AG10803 (cell line): Measurements from ENCODE around the gene METTL9.
"Not testable (repeated sequence)": the region's sequence is repeated elsewhere in the genome, so short reads cannot be mapped to it uniquely, and the experiment has no call there.

Experiments used
- DNase-seq: peaks from one replicate; pipeline ENCODE4 v3.0.0; 2010; ENCODE audit warnings: low read depth
- H3K4me3 ChIP-seq: 2 replicates; pipeline ENCODE4 v1.5.1; 2011; ENCODE audit warnings: mild to moderate bottlenecking, low read length, control low read depth
- TF ChIP-seq, protein P1 (sequence below): conservative IDR thresholded peaks from 2 replicates; pipeline ENCODE4 v1.5.1; 2011; ENCODE audit warnings: mild to moderate bottlenecking, low read length, control low read depth, inconsistent platforms

The METTL9 gene

DNA sequence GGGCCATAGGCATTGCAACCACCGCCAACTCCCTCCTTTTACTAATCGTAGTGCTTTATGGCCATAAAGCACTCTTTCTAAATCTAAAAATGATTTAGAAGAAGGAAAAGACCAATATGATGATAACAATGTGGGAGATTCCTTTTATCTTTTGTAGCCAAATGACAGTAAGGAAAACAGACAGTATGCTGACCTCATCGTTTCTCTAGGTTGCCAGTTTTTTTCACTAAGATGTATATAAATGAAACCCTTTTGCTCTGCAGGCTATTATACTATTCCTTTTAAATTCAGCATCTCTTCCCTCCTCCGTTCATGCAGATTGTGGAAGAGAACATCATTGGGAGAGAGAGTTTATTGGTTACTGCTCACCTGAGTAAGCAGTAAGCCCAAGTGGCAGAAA, 89.7 kb downstream of the METTL9 start:
- H3K4me3 ChIP-seq, result no peak overlapping the region
- DNase-seq, result no peak
- TF ChIP-seq, protein P1, sequence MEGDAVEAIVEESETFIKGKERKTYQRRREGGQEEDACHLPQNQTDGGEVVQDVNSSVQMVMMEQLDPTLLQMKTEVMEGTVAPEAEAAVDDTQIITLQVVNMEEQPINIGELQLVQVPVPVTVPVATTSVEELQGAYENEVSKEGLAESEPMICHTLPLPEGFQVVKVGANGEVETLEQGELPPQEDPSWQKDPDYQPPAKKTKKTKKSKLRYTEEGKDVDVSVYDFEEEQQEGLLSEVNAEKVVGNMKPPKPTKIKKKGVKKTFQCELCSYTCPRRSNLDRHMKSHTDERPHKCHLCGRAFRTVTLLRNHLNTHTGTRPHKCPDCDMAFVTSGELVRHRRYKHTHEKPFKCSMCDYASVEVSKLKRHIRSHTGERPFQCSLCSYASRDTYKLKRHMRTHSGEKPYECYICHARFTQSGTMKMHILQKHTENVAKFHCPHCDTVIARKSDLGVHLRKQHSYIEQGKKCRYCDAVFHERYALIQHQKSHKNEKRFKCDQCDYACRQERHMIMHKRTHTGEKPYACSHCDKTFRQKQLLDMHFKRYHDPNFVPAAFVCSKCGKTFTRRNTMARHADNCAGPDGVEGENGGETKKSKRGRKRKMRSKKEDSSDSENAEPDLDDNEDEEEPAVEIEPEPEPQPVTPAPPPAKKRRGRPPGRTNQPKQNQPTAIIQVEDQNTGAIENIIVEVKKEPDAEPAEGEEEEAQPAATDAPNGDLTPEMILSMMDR, result no peak

DNA sequence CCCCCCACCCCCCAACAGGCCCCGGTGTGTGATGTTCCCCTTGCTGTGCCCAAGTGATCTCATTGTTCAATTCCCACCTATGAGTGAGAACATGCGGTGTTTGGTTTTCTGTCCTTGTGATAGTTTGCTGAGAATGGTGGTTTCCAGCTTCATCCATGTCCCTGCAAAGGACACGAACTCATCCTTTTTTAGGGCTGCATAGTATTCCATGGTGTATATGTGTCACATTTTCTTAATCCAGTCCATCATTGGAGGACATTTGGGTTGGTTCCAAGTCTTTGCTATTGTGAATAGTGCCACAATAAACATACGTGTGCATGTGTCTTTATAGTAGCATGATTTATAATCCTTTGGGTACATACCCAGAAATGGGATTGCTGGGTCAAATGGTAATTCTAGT, 91.6 kb downstream of the METTL9 start:
- H3K4me3 ChIP-seq, DNase-seq: not testable (repeated sequence)

DNA sequence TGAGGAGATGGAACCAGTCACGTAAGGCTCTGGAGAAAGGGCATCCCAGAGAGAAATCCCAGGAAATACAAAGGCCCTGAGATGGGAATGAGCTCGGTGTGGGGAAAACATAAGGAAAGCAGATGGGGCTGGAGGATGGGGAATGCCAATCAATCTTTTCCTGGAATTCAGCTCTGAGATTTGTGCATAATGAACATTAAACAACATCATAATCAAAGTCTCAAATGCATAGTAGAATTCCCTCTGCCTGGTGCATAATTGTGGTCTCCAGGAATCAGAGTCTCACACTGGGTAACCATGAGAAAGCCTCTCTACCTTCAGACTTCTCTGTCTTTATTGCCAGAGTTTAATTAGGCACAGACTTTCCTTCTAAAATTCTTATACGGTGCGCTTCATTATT, 95.2 kb downstream of the METTL9 start:
- H3K4me3 ChIP-seq, result no peak overlapping the region
- TF ChIP-seq, protein P1, result no peak
- DNase-seq, result peak; percentile 41

DNA sequence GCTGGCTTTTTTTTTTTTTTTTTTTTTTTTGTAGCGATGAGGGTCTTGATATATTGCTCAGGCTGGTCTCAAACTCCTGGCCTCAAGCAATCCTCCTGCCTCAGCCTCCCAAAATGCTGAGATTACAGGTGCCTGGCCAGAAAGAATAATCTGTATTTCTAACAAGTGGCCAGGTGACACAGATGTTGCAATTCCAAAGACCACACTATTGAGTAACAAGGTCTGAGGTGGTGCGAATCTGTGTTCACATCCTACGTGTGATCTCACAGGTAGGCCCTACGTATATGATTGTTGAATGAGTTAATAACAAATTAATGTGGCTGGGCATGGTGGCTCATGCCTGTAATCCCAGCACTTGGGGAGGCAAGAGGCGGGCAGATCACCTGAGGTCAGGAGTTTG, 97.7 kb downstream of the METTL9 start:
- TF ChIP-seq, protein P1, result no peak
- no peak for DNase-seq

DNA sequence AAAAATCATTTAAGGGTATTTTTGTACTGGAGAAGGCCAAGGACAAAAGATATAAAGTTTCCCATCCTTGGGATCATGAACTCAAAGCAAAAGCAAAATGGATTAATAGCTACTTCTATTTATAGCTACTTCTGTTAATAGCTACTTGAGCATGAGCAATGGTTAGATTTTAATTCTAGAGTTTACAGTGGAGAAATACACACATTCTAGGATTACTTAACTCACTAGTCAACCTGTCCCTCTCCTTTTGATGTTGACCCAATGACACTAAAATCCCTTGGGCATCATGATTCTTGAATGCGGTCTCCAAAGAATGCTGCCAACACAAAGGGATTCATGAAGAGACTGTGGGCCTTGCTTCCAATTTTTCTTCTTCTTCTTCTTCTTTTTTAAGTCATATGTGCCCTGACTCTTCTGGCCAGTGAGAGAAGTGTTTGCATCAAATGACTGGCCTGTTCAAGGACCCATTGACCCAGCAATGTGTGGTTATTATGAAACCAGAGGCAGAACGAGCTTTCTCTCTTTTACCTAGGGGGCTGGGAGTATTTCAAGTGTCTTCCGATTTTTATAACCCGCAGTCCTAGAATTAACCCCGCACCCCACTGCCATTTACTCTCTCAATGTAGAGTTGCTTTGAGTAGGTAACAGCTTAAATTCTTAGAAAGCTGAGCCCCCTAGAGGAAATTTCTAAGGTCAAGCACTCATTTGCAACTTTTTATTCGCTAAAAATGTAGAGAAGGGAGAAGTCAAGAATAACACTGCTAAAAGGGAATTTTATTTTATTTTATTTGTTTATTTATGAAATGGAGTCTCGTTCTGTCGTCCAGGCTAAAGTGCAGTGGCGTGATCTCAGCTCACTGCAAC, 99.0 kb downstream of the METTL9 start:
- TF ChIP-seq, protein P1, result no peak
- H3K4me3 ChIP-seq, result no peak overlapping the region
- no peak for DNase-seq

More for the DNA sequence above, 97.7 kb downstream of the METTL9 start:
- no peak overlapping the region for H3K4me3 ChIP-seq

DNA sequence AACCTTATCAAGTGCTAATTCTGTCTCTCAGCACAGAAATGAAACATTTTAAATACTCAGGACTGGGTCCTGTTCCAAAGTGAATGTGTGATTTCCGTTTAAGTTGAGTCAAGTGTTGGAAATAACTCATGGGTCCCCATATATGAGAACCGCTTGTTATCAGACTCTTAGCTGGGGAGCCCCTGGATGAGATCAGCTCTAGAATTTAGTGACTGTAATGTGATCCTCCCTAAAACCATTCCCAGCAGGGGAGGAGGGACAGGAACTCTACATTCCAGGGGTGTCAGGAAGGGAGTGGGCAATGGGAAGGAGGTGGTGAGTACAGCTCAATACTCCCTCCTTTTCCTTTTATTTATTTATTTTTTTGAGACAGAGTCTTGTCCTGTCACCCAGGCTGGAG, 101.9 kb downstream of the METTL9 start:
- DNase-seq, result no peak
- TF ChIP-seq, protein P1, result no peak
- no peak overlapping the region for H3K4me3 ChIP-seq

DNA sequence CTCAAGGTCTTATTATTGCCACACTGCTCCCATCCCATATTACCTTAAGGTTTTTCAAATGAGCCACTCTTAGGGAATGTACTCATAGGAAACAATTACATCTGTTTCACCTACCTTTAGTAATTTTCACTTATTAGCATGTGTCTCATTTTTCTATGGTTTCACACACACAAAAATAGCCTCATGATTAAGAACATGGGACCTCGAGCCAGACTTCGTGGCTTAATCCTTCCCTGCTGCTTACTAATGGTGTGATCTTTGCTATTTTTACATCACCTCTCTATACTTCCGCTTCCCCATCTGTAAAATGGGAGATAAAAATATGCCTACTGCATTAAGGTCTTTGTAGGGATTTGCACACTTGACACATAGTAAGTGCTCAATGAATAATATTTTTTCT, 102.9 kb downstream of the METTL9 start:
- no peak for DNase-seq
- H3K4me3 ChIP-seq, result no peak overlapping the region
- TF ChIP-seq, protein P1, result no peak
